ENCODE data around the gene DDHD1. TPM values are rescaled to one million over a fixed set of nuclear protein-coding genes. Genes with fewer than 3 reads are reported as not detected.

Gene DDHD1
- total and polyA plus RNA-seq, 2 experiments from 2014 or later, result 15.2 to 25.9 TPM

GRCh38 chr14:53110096-53110495 lies 43.0 kb downstream of the DDHD1 start:
- no peak overlapping the region for H3K4me3 ChIP-seq
- H3K4me1 ChIP-seq (ENCODE audit: low read depth), result no peaks in the 10 kb centered on the region
- peaks cover 4% of the 10 kb centered on the region for H3K9me3 ChIP-seq (ENCODE audit: low read depth)
- TF ChIP-seq CTCF (IDR thresholded peaks at IDR 0.05; ENCODE audit: low read depth, low read length), result no peak
- H3K36me3 ChIP-seq, result no peaks in the 10 kb centered on the region
- H3K27me3 ChIP-seq, result no peaks in the 10 kb centered on the region
- no peak for DNase-seq (ENCODE audit: low read depth in 1 of 2, low spot score in 1 of 2)
- H3K27ac ChIP-seq, result no peak overlapping the region

- DNase-seq (ENCODE audit: low read depth in 1 of 2, low spot score in 1 of 2), result no peak
- Histone ChIP-seq H3K27me3 (no peaks in the 10 kb centered on the region), H3K9me3 (ENCODE audit: low read depth) (peaks cover 4% of the 10 kb centered on the region), H3K4me3 (no peak overlapping the region), H3K36me3 (no peaks in the 10 kb centered on the region), H3K27ac (no peak overlapping the region), H3K4me1 (ENCODE audit: low read depth) (no peaks in the 10 kb centered on the region)
- TF ChIP-seq CTCF (IDR thresholded peaks at IDR 0.05; ENCODE audit: low read depth, low read length), result no peak
These were observed 43.8 kb downstream of the DDHD1 start for GRCh38 chr14:53109105-53110041.

- Histone ChIP-seq H3K27ac (no peak overlapping the region), H3K4me1 (ENCODE audit: low read depth) (no peaks in the 10 kb centered on the region), H3K4me3 (no peak overlapping the region)
These were observed 44.6 kb downstream of the DDHD1 start for GRCh38 chr14:53108292-53109104.

GRCh38 chr14:53106768-53107167 lies 46.4 kb downstream of the DDHD1 start:
- Histone ChIP-seq H3K9me3 (ENCODE audit: low read depth) (peaks cover 4% of the 10 kb centered on the region), H3K27me3 (no peaks in the 10 kb centered on the region), H3K36me3 (no peaks in the 10 kb centered on the region), H3K27ac (no peak overlapping the region), H3K4me3 (no peak overlapping the region), H3K4me1 (ENCODE audit: low read depth) (no peaks in the 10 kb centered on the region)
- no peak for DNase-seq (ENCODE audit: low read depth in 1 of 2, low spot score in 1 of 2)
- TF ChIP-seq CTCF (IDR thresholded peaks at IDR 0.05; ENCODE audit: low read depth, low read length), result no peak

More at GRCh38 chr14:53108292-53109104, 44.6 kb downstream of the DDHD1 start:
- no peak for TF ChIP-seq CTCF (IDR thresholded peaks at IDR 0.05; ENCODE audit: low read depth, low read length)
- H3K9me3 ChIP-seq (ENCODE audit: low read depth), result peaks cover 4% of the 10 kb centered on the region
- no peaks in the 10 kb centered on the region for H3K27me3 ChIP-seq
- DNase-seq (ENCODE audit: low read depth in 1 of 2, low spot score in 1 of 2), result no peak
- no peaks in the 10 kb centered on the region for H3K36me3 ChIP-seq

GRCh38 chr14:53103636-53104340 lies 49.3 kb downstream of the DDHD1 start:
- H3K4me1 ChIP-seq (ENCODE audit: low read depth), result no peaks in the 10 kb centered on the region
- no peak for DNase-seq (ENCODE audit: low read depth in 1 of 2, low spot score in 1 of 2)
- H3K4me3 ChIP-seq, result no peak overlapping the region
- H3K36me3 ChIP-seq, result no peaks in the 10 kb centered on the region
- no peaks in the 10 kb centered on the region for H3K27me3 ChIP-seq
- peaks cover 4% of the 10 kb centered on the region for H3K9me3 ChIP-seq (ENCODE audit: low read depth)
- no peak overlapping the region for H3K27ac ChIP-seq
- TF ChIP-seq CTCF (IDR thresholded peaks at IDR 0.05; ENCODE audit: low read depth, low read length), result no peak
